Heart left ventricle (tissue), 16 donors: Measurements from ENCODE around the gene APP. TPM values are rescaled to one million over a fixed set of nuclear protein-coding genes. Genes with fewer than 3 reads are reported as not detected.

Experiments
- ATAC-seq, 4 donors: fragments of 200-7000 bp; cut with Tn5 transposase; one replicate each; pipeline ENCODE4 v1.9.1; 2020 to 2022; ENCODE audit warnings: moderate library complexity in 4 of 4, mild to moderate bottlenecking in 3 of 4, moderate number of reproducible peaks in 1 of 4
- DNase-seq, 5 donors: peaks; one replicate each; pipeline ENCODE4 v3.0.0-alpha.2; 2020
- H3K27ac ChIP-seq, 12 donors: fragments of 200-600 bp; sonication (generic) in 4 of 12; one replicate each; pipeline versions ENCODE4 v1.5.0 to v1.8.0; 2016 to 2022; ENCODE audit warnings: mild to moderate bottlenecking in 2 of 12
- H3K27me3 ChIP-seq, 9 donors: fragments of 200-600 bp; sonication (generic) in 2 of 9; one replicate each; pipeline versions ENCODE4 v1.5.1 to v1.8.0; 2016 to 2022; ENCODE audit warnings: mild to moderate bottlenecking in 3 of 9
- H3K36me3 ChIP-seq, 9 donors: fragments of 200-600 bp; sonication (generic) in 2 of 9; one replicate each; pipeline versions ENCODE4 v1.5.0 to v1.8.0; 2018 to 2022; ENCODE audit warnings: mild to moderate bottlenecking in 2 of 9
- H3K4me1 ChIP-seq, 12 donors: fragments of 200-600 bp; sonication (generic) in 4 of 12; one replicate each; pipeline versions ENCODE4 v1.5.0 to v1.8.0; 2016 to 2022; ENCODE audit warnings: mild to moderate bottlenecking in 3 of 12
- H3K4me3 ChIP-seq, 12 donors: fragments of 200-600 bp; sonication (generic) in 4 of 12; one replicate each; pipeline versions ENCODE4 v1.5.0 to v1.8.0; 2017 to 2022; ENCODE audit warnings: mild to moderate bottlenecking in 9 of 12, moderate library complexity in 4 of 12
- H3K9me3 ChIP-seq, 12 donors: fragments of 200-600 bp; sonication (generic) in 4 of 12; one replicate each; pipeline versions ENCODE4 v1.5.0 to v1.8.0; 2016 to 2022; ENCODE audit warnings: mild to moderate bottlenecking in 1 of 12
- POLR2A ChIP-seq, 2 donors: fragments of 450-650 bp; IDR thresholded peaks; one replicate each; pipeline ENCODE4 v1.6.1; 2017; ENCODE audit warnings: antibody characterized with exemption in 2 of 2, mild to moderate bottlenecking in 2 of 2, moderate library complexity in 2 of 2
- WGBS, 4 donors: extraction: QIAGEN DNeasy Blood & Tissue Kit in 2 of 4; methylation state at CpG; one replicate each; pipeline versions ENCODE4 v1.1.5 to v1.1.7; 2013 to 2018; 5-methylcytosine and 5-hydroxymethylcytosine counted together
- intact Hi-C, 10 donors: fragments of 100-400 bp; cut with DNase I; formaldehyde crosslinking; loops; one replicate each; pipeline versions ENCODE4 v1.11.1 to v1.14.2; 2022
- polyA plus RNA-seq, 2 donors: library from polyadenylated mRNA; stranded (reverse); fragments of 200-250 nt; gene quantifications; one replicate each; pipeline ENCODE4 v1.2.3, GENCODE V29; 2013
- total RNA-seq, 9 donors: library from RNA; depleted of rRNA in 2 of 9; stranded (reverse); fragments of >200 nt in 2 of 9; fragmentation: NEBNext Ultra II Directional in 3 of 9; extraction: Animal tissue kit (Norgen Biotek cat#: 25700) in 3 of 9; gene quantifications; one replicate each; pipeline versions ENCODE4 v1.1.0 to v1.2.4, GENCODE V29; 2016 to 2023
- TF ChIP-seq, protein P1 (sequence below), 12 donors: fragments of 200-600 bp; sonication (generic) in 4 of 12; IDR thresholded peaks; one replicate each; pipeline versions ENCODE4 v1.5.0 to v1.8.0; 2018 to 2022; ENCODE audit warnings: antibody characterized with exemption in 12 of 12, mild to moderate bottlenecking in 5 of 12
- donor health status: ischemic (EF 13 %, LVEDD 7.1; RV severe dilation, severe dysfunction).
- donor health status: healthy with polysubstance abuse.
- donor health status: DM: no; HTN: yes; CAD: no.
- donor health status: DM: no; HTN: no; CAD: no.
- donor health status: ischemic (EF 25% LVEDD 6.9; RV normal size, moderate dysfunction).
- donor health status: ischemic (EF 25% LVEDD 5.7; RV mildly dilated, moderate dysfunction).
- donor health status: healthy.
- donor health status: DM: yes; HTN: yes; CAD: no.
- donor health status: ischemic (EF 35%, LVEDD 5.7; RV mildly dilated, moderate dysfunction).
- donor health status: nonischemic (EF 11% LVEDD 7.7; RV severe dilation, severe dysfunction).
- donor health status: DM: yes; HTN: yes; CAD: no.
- donor health status: PGD.
- donor health status: ischemic (EF 29% LVEDD 5.4; RV normal size, mild dysfunction).
- donor health status: nonischemic (EF 23%, LVEDD 6.1; RV moderate dilation, normal function).

APP gene
- total and polyA plus RNA-seq, 11 donors, result 103 to 467 (median 373) TPM

- Histone ChIP-seq H3K27ac (no peak overlapping the region), H3K27me3 (peaks cover 0 to 12% (median 0%) of the 10 kb centered on the region in 9 donors), H3K4me1 (no peaks in the 10 kb centered on the region), H3K9me3 (no peaks in the 10 kb centered on the region), H3K36me3 (no peaks in the 10 kb centered on the region), H3K4me3 (no peak overlapping the region)
- DNase-seq (no peak), ATAC-seq (no peak)
- WGBS, 4 donors, result 48 to 95% (median 90%) methylated on average over 1 of the region's 1 CpG
- intact Hi-C loops, result no loop called here
- no peak for TF ChIP-seq POLR2A (IDR thresholded peaks at IDR 0.05)
- TF ChIP-seq, protein P1, sequence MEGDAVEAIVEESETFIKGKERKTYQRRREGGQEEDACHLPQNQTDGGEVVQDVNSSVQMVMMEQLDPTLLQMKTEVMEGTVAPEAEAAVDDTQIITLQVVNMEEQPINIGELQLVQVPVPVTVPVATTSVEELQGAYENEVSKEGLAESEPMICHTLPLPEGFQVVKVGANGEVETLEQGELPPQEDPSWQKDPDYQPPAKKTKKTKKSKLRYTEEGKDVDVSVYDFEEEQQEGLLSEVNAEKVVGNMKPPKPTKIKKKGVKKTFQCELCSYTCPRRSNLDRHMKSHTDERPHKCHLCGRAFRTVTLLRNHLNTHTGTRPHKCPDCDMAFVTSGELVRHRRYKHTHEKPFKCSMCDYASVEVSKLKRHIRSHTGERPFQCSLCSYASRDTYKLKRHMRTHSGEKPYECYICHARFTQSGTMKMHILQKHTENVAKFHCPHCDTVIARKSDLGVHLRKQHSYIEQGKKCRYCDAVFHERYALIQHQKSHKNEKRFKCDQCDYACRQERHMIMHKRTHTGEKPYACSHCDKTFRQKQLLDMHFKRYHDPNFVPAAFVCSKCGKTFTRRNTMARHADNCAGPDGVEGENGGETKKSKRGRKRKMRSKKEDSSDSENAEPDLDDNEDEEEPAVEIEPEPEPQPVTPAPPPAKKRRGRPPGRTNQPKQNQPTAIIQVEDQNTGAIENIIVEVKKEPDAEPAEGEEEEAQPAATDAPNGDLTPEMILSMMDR (IDR thresholded peaks at IDR 0.05), result no peak
These were observed 320.3 kb downstream of the APP start for GRCh38 chr21:25850126-25850842.

DNA sequence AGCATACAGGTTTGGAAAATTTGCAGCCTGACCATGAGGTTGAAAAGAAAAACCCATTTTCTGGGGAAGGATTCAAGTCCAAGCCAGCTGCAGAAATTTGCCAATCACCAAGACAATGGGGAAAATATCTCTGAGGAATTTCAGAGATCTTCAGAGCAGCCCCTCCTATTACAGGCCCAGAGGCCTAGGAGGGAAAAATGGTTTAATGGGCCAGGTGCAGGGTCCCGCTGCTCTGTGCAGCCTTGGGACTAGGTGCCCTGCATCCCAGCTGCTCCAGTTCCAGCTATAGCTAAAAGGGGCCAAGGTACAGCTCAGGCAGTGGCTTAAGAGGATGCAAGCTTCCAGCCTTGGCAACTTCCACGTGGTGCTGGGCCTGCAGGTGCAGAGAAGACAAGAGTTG, 322.3 kb downstream of the APP start:
- ATAC-seq (no peak), DNase-seq (no peak)
- intact Hi-C loops, result no loop called here
- H3K4me1 ChIP-seq, result no peaks in the 10 kb centered on the region
- H3K27ac ChIP-seq, result no peak overlapping the region
- 62 to 78% (median 69%) methylated on average over 1 to 2 of the region's 2 CpGs for WGBS, 4 donors
- TF ChIP-seq, protein P1 (IDR thresholded peaks at IDR 0.05), result no peak
- no peak for TF ChIP-seq POLR2A (IDR thresholded peaks at IDR 0.05)
- no peaks in the 10 kb centered on the region for H3K36me3 ChIP-seq
- H3K9me3 ChIP-seq, result no peaks in the 10 kb centered on the region
- no peak overlapping the region for H3K4me3 ChIP-seq
- H3K27me3 ChIP-seq, result peaks cover 0 to 12% (median 0%) of the 10 kb centered on the region in 9 donors

DNA sequence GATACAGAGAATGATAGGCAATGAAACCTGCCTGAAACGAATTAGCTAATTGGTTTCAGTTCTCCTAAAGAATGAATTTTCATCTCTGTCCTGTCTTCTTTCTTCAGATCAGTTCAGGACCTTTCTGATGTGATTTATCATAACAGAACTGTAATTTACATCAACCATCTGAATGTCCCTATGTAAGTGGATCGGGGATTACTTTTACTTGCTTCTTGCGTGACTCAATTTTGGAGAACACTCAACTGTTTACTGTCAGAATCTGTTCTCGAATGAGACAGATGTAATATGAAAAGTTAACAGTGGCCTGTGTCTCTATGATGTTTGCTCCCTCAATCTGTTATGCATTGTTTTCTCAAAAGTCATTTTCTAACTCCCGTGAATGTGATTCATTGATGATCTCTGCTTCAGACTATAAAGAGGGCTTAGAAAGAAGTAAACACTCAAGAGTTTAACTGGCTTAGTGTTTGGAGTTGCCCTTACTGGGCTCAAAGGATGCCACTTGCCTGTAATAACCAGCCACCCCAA, 324.8 kb downstream of the APP start:
- no peaks in the 10 kb centered on the region for H3K36me3 ChIP-seq
- TF ChIP-seq, protein P1 (IDR thresholded peaks at IDR 0.05), result no peak
- TF ChIP-seq POLR2A (IDR thresholded peaks at IDR 0.05), result no peak
- H3K9me3 ChIP-seq, result no peaks in the 10 kb centered on the region
- no peak overlapping the region for H3K4me3 ChIP-seq
- 71 to 83% (median 82%) methylated on average over 5 of the region's 5 CpGs for WGBS, 4 donors
- DNase-seq (no peak), ATAC-seq (no peak)
- intact Hi-C loops, result no loop called here
- no peak overlapping the region for H3K27ac ChIP-seq
- peaks cover 0 to 6% (median 0%) of the 10 kb centered on the region in 9 donors for H3K27me3 ChIP-seq
- H3K4me1 ChIP-seq, result no peaks in the 10 kb centered on the region

- Histone ChIP-seq H3K36me3 (no peaks in the 10 kb centered on the region), H3K4me1 (no peaks in the 10 kb centered on the region), H3K27me3 (peaks cover 0 to 6% (median 0%) of the 10 kb centered on the region in 9 donors), H3K27ac (no peak overlapping the region), H3K9me3 (peaks cover 0 to 6% (median 0%) of the 10 kb centered on the region in 12 donors), H3K4me3 (no peak overlapping the region)
- WGBS, 4 donors, result 42 to 63% (median 53%) methylated on average over 3 of the region's 3 CpGs
- no peak for TF ChIP-seq POLR2A (IDR thresholded peaks at IDR 0.05)
- TF ChIP-seq, protein P1 (IDR thresholded peaks at IDR 0.05), result no peak
- DNase-seq (no peak), ATAC-seq (no peak)
- intact Hi-C loops, result no loop called here
These were observed 327.6 kb downstream of the APP start for GRCh38 chr21:25842925-25843324.
